ENCODE results near the gene CSNK1G2. TPM values are rescaled to one million over a fixed set of nuclear protein-coding genes. Genes with fewer than 3 reads are reported as not detected.

CSNK1G2 gene
- total and polyA plus RNA-seq, 2 of the 13 experiments (the other 11 are each of a cell fraction or from before 2014, with no cell fraction given), result 53.8 to 72.5 TPM

GRCh38 chr19:1989513-1990229 is 48.7 kb downstream of the CSNK1G2 start:
- Histone ChIP-seq H3K36me3 (replicated peaks in 1 of 2; ENCODE audit: control insufficient read depth in 1 of 2, insufficient read depth in 2 of 2, low read length in 2 of 2) (peaks cover 17 to 29% of the 10 kb centered on the region in 2 experiments), H2AFZ (ENCODE audit: low read length) (no peak overlapping the region), H3K27ac (ENCODE audit: extremely low read length, insufficient read depth, low read length) (no peak overlapping the region), H4K20me1 (ENCODE audit: insufficient read depth, low read length) (no peaks in the 10 kb centered on the region), H3K4me2 (ENCODE audit: low read depth, low read length) (no peak overlapping the region), H3K9me3 (ENCODE audit: low read length) (no peaks in the 10 kb centered on the region), H3K4me1 (ENCODE audit: insufficient read depth, low read length) (no peaks in the 10 kb centered on the region), H3K4me3 (replicated peaks in 1 of 3; ENCODE audit: insufficient read depth in 1 of 3, low read depth in 2 of 3, low read length in 3 of 3) (no peak overlapping the region), H3K9ac (ENCODE audit: insufficient read depth, low read depth, low read length) (no peak overlapping the region), H3K79me2 (ENCODE audit: insufficient read depth, low read length) (no peaks in the 10 kb centered on the region), H3K27me3 (ENCODE audit: control insufficient read depth in 1 of 2, insufficient read depth in 2 of 2, low read length in 2 of 2) (no peaks in the 10 kb centered on the region)
- no TSS peak for BruUV-seq (replicated peaks)
- POLR2A ChIA-PET, result no interaction called here
- DNase-seq (ENCODE audit: low spot score), result no peak
- in situ Hi-C loops (cut with HindIII; ENCODE audit: extremely low pct_ligation_motif_present, low pct_unique_long_range_greater_than_20kb), result no loop called here
- 97% methylated on average over 18 of the region's 40 CpGs for WGBS (ENCODE audit: low lambda C conversion rate)
- 0 out of 2 replicates have a peak, but pooled peaks have one; percentile 41 for TF ChIP-seq HNRNPL (IDR thresholded peaks at IDR 0.05; ENCODE audit: low read depth, low read length)
- TF ChIP-seq POLR2AphosphoS2 (IDR thresholded peaks at IDR 0.05; ENCODE audit: low read depth, low read length), result no peak
- TF ChIP-seq AGO1 (IDR thresholded peaks at IDR 0.05; ENCODE audit: low read depth, low read length, poor library complexity, severe bottlenecking), result peak; percentile 58
- TF ChIP-seq PLSCR1 (CRISPR knock-in tag; IDR thresholded peaks at IDR 0.05; ENCODE audit: borderline replicate concordance), result no peak
- TF ChIP-seq BCLAF1 (IDR thresholded peaks at IDR 0.05), result no peak
- TF ChIP-seq CTCF (CRISPR knock-in tag; IDR thresholded peaks at IDR 0.05), result no peak
- 0 out of 2 replicates have a peak, but pooled peaks have one; percentile 14 for TF ChIP-seq POLR2AphosphoS5 (IDR thresholded peaks at IDR 0.05; ENCODE audit: low read depth, low read length)
- peak; percentile 94 for TF ChIP-seq AGO2 (optimal IDR thresholded peaks at IDR 0.05; ENCODE audit: low read depth, low read length)
- intact Hi-C loops (cut with micrococcal nuclease; ENCODE audit: unreplicated experiment), result no loop called here
- CTCF ChIA-PET (ENCODE audit: low intra/inter-chr PET ratio, low total read pairs), result no interaction called here
- no peak for FAIRE-seq
- ATAC-seq, result no peak
